VCaP (cell line): Measurements from ENCODE around the gene ROBO1.

Experiments
- H3K27ac ChIP-seq: fragments of 450-650 bp; 2 replicates; pipeline ENCODE4 v1.5.1; 2017
- CTCF ChIP-seq: fragments of 450-650 bp; conservative IDR thresholded peaks from 2 replicates; pipeline ENCODE4 v1.5.1; 2017; ENCODE audit warnings: mild to moderate bottlenecking, moderate library complexity

ROBO1 gene

GRCh38 chr3:78749056-78749455 lies 1018.7 kb downstream of the ROBO1 start:
- no peak for TF ChIP-seq CTCF
- H3K27ac ChIP-seq, result no peak overlapping the region

GRCh38 chr3:78745847-78746246 lies 1022.0 kb downstream of the ROBO1 start:
- TF ChIP-seq CTCF, result no peak
- H3K27ac ChIP-seq, result no peak overlapping the region

- H3K27ac ChIP-seq, result no peak overlapping the region
- no peak for TF ChIP-seq CTCF
Observed at GRCh38 chr3:78742491-78742890, 1025.3 kb downstream of the ROBO1 start.

GRCh38 chr3:78742041-78742440 lies 1025.8 kb downstream of the ROBO1 start:
- no peak for TF ChIP-seq CTCF
- H3K27ac ChIP-seq, result no peak overlapping the region

- TF ChIP-seq CTCF, result peak; percentile 66
- H3K27ac ChIP-seq, result no peak overlapping the region
Observed at GRCh38 chr3:78741066-78741645, 1026.6 kb downstream of the ROBO1 start.

- no peak overlapping the region for H3K27ac ChIP-seq
- TF ChIP-seq CTCF, result no peak
Observed at GRCh38 chr3:78738833-78739232, 1029.0 kb downstream of the ROBO1 start.

- no peak for TF ChIP-seq CTCF
- H3K27ac ChIP-seq, result no peak overlapping the region
Observed at GRCh38 chr3:78737988-78738387, 1029.8 kb downstream of the ROBO1 start.
